ENCODE measurements around the gene AOC1. TPM values are rescaled to one million over a fixed set of nuclear protein-coding genes. Genes with fewer than 3 reads are reported as not detected.

AOC1 gene
- total and polyA plus RNA-seq, 10 of the 15 experiments (the other 5 are each of a cell fraction or from before 2014, with no cell fraction given) = 0.07 TPM; not detected in 9

- Histone ChIP-seq H4K20me1 (ENCODE audit: control insufficient read depth, insufficient read depth) (no peaks in the 10 kb centered on the region), H3K4me3 (no peak overlapping the region), H3K9me3 (replicated peaks; ENCODE audit: control insufficient read depth, insufficient read depth, low read length) (no peaks in the 10 kb centered on the region; the same call in 2 of the 3 replicates), H3K27ac (ENCODE audit: control insufficient read depth, insufficient read depth) (no peak overlapping the region), H3K4me1 (ENCODE audit: control insufficient read depth, insufficient read depth, low read length) (no peaks in the 10 kb centered on the region), H3K79me2 (ENCODE audit: control insufficient read depth, insufficient read depth, low read length) (no peaks in the 10 kb centered on the region), H2AFZ (ENCODE audit: control insufficient read depth, low read depth, low read length) (no peak overlapping the region), H3K4me2 (ENCODE audit: control insufficient read depth, insufficient read depth) (no peak overlapping the region), H3K9ac (ENCODE audit: control insufficient read depth, insufficient read depth, low read length) (no peak overlapping the region), H3K36me3 (ENCODE audit: control insufficient read depth in 2 of 2, insufficient read depth in 2 of 2, low read length in 1 of 2) (no peaks in the 10 kb centered on the region), H3K27me3 (replicated peaks in 1 of 2; ENCODE audit: control insufficient read depth in 2 of 2, insufficient read depth in 2 of 2, low read length in 1 of 2) (peaks cover 8 to 12% of the 10 kb centered on the region in 2 experiments; a peak in 3 of 4 replicates)
- ChIA-PET SMC1A (ENCODE audit: uncharacterized antibody, unreplicated experiment) (no interaction called here), POLR2A (no interaction called here), RAD21 (ENCODE audit: unreplicated experiment) (no interaction called here), CTCF (interaction anchor here (0.7 kb wide), 1 partner anchor 19 kb away, joined by 3 read pairs; no protein-coding TSS in a partner anchor)
- DNase-seq (ENCODE audit: low read depth, low spot score) = no peak
- WGBS (ENCODE audit: insufficient coverage, insufficient replicate concordance, low lambda C conversion rate, missing lambda C conversion rate) = 33% methylated on average over 5 of the region's 5 CpGs
- in situ Hi-C loops (cut with MboI) = no loop called here
- no peak for ATAC-seq
- intact Hi-C loops (cut with micrococcal nuclease; ENCODE audit: unreplicated experiment) = no loop called here
- no TSS peak for BruUV-seq (replicated peaks)
- no peak for FAIRE-seq
- TF ChIP-seq SMAD1 (IDR thresholded peaks at IDR 0.05; ENCODE audit: low read depth, partially characterized antibody) = no peak
- no peak for TF ChIP-seq LARP7 (IDR thresholded peaks at IDR 0.05)
- no peak for TF ChIP-seq CUX1 (IDR thresholded peaks at IDR 0.05; ENCODE audit: insufficient replicate concordance, low read depth, low read length)
- TF ChIP-seq PRDM15 (CRISPR knock-in tag; IDR thresholded peaks at IDR 0.05) = no peak
- no peak for TF ChIP-seq RAD51 (IDR thresholded peaks at IDR 0.05)
- TF ChIP-seq DPF2 (IDR thresholded peaks at IDR 0.05) = no peak
- no peak for TF ChIP-seq RFX5 (IDR thresholded peaks at IDR 0.05; ENCODE audit: low read depth, low read length)
- no peak for TF ChIP-seq NR2C2 (IDR thresholded peaks at IDR 0.05; ENCODE audit: borderline replicate concordance, control insufficient read depth, insufficient read length, low read depth)
- no peak for TF ChIP-seq TBL1XR1 (IDR thresholded peaks at IDR 0.05; ENCODE audit: low read depth, low read length)
- no peak for TF ChIP-seq RELA (IDR thresholded peaks at IDR 0.05; ENCODE audit: borderline replicate concordance, partially characterized antibody)
- no peak for TF ChIP-seq BHLHE40 (IDR thresholded peaks at IDR 0.05; ENCODE audit: borderline replicate concordance in 1 of 2, low read depth in 2 of 2, low read length in 1 of 2)
- no peak for TF ChIP-seq CHD4 (IDR thresholded peaks at IDR 0.05)
- TF ChIP-seq HDGF (IDR thresholded peaks at IDR 0.05) = no peak
- no peak for TF ChIP-seq PKNOX1 (IDR thresholded peaks at IDR 0.05)
Observed at GRCh38 chr7:150804802-150805201, 47.5 kb upstream of the AOC1 start.

Data from GM12878 (cell line).